Activated T-cell treated with anti-CD3 and anti-CD28 coated beads, Interleukin-2, amount 50 U/mL, for 24 hours (primary cell): ENCODE data around the gene TMEM208.

ENCODE experiments used
- DNase-seq: peaks from one replicate; pipeline ENCODE4 v3.0.0-alpha.2; 2020
- H3K27ac Mint-ChIP-seq: 2 replicates; pipeline ENCODE4 v1.8.0; 2020; ENCODE audit warnings: mild to moderate bottlenecking, mixed read lengths
- H3K27me3 Mint-ChIP-seq: 2 replicates; pipeline ENCODE4 v1.8.0; 2020; ENCODE audit warnings: mixed read lengths
- H3K36me3 Mint-ChIP-seq: 2 replicates; pipeline ENCODE4 v1.8.0; 2020; ENCODE audit warnings: low read depth, mixed read lengths
- H3K4me1 Mint-ChIP-seq: 2 replicates; pipeline ENCODE4 v1.8.0; 2020; ENCODE audit warnings: low read depth, mixed read lengths
- H3K4me3 Mint-ChIP-seq: 2 replicates; pipeline ENCODE4 v1.8.0; 2020; ENCODE audit warnings: mild to moderate bottlenecking, moderate library complexity, mixed read lengths
- H3K9me3 Mint-ChIP-seq: 2 replicates; pipeline ENCODE4 v1.8.0; 2020; ENCODE audit warnings: mixed read lengths

The TMEM208 gene

DNA sequence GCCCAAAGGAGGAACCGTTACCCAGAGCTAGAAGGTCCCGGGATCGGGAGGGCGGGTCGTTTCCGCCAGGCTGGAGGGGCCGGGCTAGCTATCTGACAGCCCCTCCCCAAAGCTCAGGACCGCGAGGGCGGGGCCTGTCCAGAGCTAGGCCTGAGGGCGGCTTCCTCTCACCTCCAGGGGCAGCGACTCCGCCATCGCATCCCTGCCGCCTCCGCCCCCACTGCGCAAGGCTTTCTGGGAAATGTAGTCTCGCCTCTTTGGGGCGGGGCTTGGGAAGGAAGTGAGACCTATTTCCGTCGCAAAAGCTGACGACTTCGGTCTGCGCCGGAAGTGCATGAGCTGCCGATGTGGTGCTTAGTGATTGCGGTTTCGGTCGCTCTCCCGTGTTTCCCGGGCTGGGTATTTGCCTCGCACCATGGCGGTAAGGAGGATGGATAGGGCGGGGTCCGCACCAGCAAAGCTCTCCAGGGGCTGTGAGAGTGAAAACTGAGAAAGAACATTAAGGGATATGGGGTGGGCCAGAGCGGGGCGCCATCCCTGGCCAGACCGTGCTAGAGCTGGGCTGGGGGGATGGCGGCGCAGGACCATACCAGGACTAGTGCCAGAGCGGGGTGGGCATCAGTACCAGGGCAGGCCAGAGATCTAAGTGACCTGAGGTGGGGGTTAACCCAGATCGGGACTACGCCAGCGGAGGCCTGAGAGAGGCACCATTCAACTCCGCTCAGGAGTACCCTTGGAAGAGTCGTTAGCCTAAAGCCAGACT, at the start of gene TMEM208:
TSS of gene TMEM208 (plus strand) at position 327 of the 763 bp plus-strand sequence. CDS start at position 416, 89 bp downstream.
- peak within 1 kb of the TSS; percentile 98 for H3K4me3 Mint-ChIP-seq
- peaks cover 55% of the 10 kb centered on the region for H3K4me1 Mint-ChIP-seq
- no peaks in the 10 kb centered on the region for H3K27me3 Mint-ChIP-seq
- peak; percentile 99 for DNase-seq
- no peaks in the 10 kb centered on the region for H3K9me3 Mint-ChIP-seq
- peaks cover 54% of the 10 kb centered on the region for H3K36me3 Mint-ChIP-seq
- peak within 1 kb of the TSS; percentile 99 for H3K27ac Mint-ChIP-seq

DNA sequence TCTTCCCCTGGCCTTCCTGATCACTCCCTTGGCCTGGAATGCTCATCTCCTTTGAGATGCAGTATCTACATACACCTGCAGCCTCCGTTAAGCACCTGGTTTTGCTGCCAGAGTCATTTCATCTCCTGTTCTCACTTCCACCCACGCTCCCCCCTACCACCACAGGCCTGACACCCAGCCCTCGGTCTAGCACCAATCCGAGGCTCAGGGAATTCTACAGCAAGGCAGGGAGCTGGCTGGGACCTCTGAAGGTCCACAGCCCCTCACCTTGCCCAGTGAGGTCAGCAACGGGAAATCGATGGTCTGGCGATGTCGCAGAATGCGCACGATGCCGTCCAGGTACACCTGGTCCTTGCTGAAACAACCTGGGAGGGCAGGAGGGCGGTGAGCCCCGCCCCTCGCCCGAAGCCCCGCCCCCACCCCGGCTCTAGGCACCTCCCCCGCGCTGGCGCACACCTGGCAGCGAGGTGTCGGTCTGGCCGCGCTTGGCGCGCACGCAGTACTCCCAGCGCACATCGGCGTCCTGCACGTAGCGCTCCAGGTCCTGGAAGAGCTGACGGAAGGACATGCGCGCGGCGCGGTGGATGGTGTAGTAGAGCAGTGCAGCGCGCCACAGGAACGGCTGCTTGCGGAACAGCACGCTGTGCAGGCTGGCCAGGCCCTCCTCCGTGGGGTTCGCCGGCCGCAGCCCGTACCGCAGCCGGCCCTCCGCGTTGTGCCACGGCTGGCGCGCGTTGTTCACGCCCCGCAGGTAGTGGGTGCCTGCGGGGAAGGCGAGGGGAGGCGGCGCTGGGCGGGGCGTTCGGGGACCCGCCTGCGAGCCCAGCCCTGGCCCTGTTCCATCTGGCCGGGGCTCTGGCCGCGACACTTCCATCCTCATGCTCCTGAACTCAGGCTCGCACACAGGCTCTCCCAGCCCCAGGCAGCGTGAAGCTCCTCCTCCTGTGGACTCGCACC, 48.9 kb upstream of the TMEM208 start:
- peaks cover 27% of the 10 kb centered on the region for H3K4me1 Mint-ChIP-seq
- no peak overlapping the region for H3K27ac Mint-ChIP-seq
- no peaks in the 10 kb centered on the region for H3K36me3 Mint-ChIP-seq
- DNase-seq, result peak; percentile 66
- no peaks in the 10 kb centered on the region for H3K9me3 Mint-ChIP-seq
- peak overlapping the region; percentile 37 for H3K4me3 Mint-ChIP-seq
- peaks cover 52% of the 10 kb centered on the region for H3K27me3 Mint-ChIP-seq

DNA sequence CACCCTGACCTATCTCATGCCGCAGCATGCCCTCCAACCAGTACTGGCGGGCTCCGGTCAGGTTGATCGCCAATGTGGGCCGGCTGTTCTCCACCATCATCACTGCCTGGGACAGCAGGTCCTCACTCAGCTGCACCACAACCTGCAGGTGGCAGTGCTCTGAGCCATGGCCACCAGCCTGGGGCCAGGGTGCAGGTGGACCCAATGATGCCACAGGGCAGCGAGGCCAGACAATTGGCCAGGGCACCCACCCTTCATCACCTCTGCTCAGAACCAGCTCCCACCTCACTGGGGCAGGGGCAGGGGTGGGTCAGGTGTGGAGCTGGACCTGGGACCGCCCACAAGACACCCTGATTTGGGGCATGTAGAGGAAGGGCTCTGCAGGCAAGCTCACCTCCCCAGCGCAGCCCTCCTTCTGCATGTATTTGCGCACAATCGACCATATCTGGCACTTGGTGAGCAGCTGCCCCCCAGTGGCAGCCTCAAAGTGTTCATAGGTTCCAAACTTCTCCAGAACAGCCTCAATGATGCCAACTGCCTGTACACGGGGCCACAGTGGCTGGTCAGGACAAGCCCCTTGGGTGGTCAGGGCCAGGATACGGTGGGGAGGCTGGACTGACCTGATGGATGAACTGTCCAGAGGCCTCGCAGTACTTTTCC, 47.4 kb upstream of the TMEM208 start:
- H3K27ac Mint-ChIP-seq, result no peak overlapping the region
- H3K27me3 Mint-ChIP-seq, result peaks cover 41% of the 10 kb centered on the region
- DNase-seq, result no peak
- peaks cover 16% of the 10 kb centered on the region for H3K4me1 Mint-ChIP-seq
- no peak overlapping the region for H3K4me3 Mint-ChIP-seq
- H3K9me3 Mint-ChIP-seq, result no peaks in the 10 kb centered on the region
- H3K36me3 Mint-ChIP-seq, result no peaks in the 10 kb centered on the region

DNA sequence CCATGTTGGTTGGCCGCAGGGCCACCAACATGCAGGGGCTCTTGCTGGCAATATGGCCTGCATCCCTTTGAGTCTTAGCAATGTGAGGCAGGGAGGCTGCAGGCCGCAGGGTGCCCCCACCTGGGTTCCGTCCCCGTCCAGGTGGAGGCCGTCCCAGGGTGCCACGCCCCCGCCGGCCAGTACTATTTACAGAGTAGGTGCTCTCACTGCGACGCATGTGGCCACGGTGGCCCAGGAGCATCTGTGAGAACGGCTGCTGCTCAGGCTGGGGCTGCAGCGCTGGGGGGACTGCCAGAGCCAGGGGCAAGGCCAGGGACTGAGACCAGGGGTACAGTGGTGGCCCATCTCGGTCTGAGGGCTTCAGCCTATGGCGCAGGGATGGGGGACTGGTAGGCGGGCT, 46.8 kb upstream of the TMEM208 start:
- Mint-ChIP-seq H3K4me1 (peaks cover 22% of the 10 kb centered on the region), H3K27ac (no peak overlapping the region), H3K4me3 (no peak overlapping the region), H3K9me3 (no peaks in the 10 kb centered on the region), H3K27me3 (peaks cover 45% of the 10 kb centered on the region), H3K36me3 (no peaks in the 10 kb centered on the region)
- no peak for DNase-seq

DNA sequence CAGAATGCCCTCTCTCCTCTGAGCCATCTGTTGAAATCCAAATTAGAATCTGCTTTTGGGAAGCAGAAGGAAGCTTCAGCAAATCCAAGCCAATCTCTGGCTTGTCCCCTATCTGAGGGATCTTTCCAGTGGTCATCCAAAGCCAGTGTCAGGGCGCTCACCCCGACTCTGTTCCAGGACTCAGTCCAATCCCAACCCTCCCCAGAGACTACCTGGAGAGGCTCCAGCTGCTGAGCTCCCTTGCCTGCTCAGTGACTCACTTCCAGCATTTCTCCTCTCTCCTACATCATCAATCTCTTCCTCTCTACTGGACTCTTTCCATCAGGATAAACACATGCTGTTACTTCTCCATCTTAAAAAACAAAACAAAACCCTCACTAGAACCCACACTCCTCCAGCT, 45.6 kb upstream of the TMEM208 start:
- no peak overlapping the region for H3K4me3 Mint-ChIP-seq
- no peaks in the 10 kb centered on the region for H3K9me3 Mint-ChIP-seq
- H3K4me1 Mint-ChIP-seq, result peaks cover 28% of the 10 kb centered on the region
- no peak for DNase-seq
- no peak overlapping the region for H3K27ac Mint-ChIP-seq
- no peaks in the 10 kb centered on the region for H3K36me3 Mint-ChIP-seq
- peaks cover 38% of the 10 kb centered on the region for H3K27me3 Mint-ChIP-seq

DNA sequence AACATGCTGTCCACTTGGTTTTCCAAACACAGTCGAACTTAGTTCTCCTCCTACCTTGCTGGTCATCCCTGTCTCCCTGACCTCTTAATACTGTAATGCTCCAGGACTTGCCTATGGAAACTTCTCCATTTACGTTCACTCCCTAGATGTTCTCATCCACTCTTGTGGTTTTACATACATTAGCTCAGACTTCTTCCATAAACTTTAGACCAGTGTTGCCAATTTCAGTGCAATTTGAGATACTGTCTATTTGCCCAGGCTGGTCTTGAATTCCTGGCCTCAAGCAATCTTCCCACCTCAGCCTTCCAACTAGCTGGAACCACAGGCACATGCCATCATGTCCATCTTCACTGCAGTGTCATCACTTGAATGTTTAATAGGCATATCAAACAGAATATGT, 44.6 kb upstream of the TMEM208 start:
- H3K27ac Mint-ChIP-seq, result no peak overlapping the region
- H3K36me3 Mint-ChIP-seq, result no peaks in the 10 kb centered on the region
- H3K4me1 Mint-ChIP-seq, result peaks cover 28% of the 10 kb centered on the region
- DNase-seq, result no peak
- peaks cover 38% of the 10 kb centered on the region for H3K27me3 Mint-ChIP-seq
- no peak overlapping the region for H3K4me3 Mint-ChIP-seq
- no peaks in the 10 kb centered on the region for H3K9me3 Mint-ChIP-seq

DNA sequence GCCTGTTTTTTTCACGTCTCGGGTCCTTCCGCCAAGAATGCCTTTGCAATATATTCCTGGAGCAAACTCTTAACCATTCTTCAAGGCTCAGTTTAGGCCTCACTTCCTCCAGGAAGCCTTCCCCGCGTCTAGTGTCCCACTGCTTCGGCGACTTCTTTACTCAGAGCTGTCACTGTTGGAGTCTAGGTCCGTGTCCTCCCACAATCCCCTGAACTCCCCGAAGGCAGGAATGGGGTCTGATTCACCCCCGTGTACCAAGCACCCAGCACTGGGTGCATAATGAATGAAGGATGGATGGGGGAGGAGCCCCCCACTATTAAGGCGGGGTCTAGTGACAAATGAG, 43.7 kb upstream of the TMEM208 start:
- Mint-ChIP-seq H3K4me1 (peaks cover 20% of the 10 kb centered on the region), H3K36me3 (no peaks in the 10 kb centered on the region), H3K27me3 (peaks cover 29% of the 10 kb centered on the region), H3K9me3 (no peaks in the 10 kb centered on the region), H3K27ac (no peak overlapping the region), H3K4me3 (no peak overlapping the region)
- no peak for DNase-seq

DNA sequence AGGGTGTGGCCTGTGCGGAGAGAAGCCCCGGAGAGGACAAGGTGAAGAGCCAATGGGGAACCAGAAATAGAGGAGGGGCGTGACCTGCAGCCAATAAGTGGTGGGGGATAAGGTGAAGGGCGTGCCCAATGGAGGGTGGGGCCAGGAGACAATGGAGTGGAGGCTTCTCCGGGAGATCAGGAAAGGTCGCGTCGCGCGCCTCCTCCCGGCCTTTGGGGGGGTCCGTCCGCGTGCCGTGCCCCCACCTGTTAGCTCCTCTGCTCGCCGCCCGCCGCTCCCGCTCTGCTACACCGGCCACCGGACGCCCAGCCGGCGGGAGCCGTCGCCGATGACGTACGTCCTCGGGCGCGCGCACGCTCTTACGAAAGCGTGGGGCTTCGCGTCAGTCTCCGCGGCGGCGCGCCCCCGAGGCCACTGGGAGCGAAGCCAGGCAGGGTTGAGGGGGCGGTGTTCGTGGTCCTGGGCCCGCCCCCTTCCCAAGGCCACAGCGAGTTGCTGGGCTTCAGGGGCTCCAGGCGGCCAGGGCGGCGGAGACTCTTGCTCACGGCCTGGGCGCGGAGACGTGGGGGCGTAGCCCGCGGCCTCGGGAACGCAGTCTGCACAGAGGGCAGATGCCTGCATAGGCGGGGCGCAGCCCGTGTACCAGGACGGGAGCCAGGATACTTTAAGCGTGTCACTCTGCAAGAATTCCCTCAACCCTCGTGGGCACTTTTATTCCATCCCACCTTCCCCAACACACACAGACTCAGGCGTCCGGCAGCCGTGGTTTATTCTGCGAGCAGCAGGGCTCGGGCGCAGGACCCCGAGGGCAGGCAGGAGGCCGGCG, 43.1 kb upstream of the TMEM208 start, which contains the start of gene MATCAP1:
TSS of gene MATCAP1 (minus strand) at position 337 of the 826 bp plus-strand sequence. CDS start 3,353 bp downstream, outside the sequence.
- DNase-seq, result peak; percentile 94

DNA sequence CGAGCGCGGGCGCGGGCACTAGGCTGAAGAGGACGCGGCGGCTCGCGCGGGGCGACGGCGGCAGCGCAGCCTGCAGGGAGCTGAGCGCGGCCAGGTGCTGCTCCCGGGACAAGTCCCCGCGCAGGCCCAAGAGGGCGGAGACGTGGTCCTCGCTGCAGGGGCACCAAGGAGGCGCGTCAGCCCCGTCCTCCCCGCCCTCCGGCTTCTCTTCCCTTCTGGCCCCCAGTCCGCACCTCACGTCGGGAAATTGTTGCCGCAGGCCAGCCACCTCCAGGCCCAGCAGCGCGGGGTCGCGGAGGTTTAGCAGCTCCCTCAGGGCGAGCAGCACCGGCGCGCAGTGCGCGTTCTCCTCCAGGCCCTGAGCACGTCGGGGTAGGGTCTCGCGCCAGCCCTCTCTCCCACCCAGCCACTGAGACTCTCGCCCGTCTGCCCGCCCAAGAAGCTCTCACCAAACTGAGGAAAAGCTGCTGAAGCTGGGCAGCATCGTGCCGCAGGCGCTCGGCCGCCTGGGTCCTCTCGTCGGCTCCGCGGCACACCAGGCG, 42.4 kb upstream of the TMEM208 start:
- no peak overlapping the region for H3K27ac Mint-ChIP-seq
- H3K36me3 Mint-ChIP-seq, result no peaks in the 10 kb centered on the region
- DNase-seq, result no peak
- H3K4me1 Mint-ChIP-seq, result peaks cover 15% of the 10 kb centered on the region
- H3K4me3 Mint-ChIP-seq, result no peak overlapping the region
- H3K27me3 Mint-ChIP-seq, result peaks cover 19% of the 10 kb centered on the region
- H3K9me3 Mint-ChIP-seq, result no peaks in the 10 kb centered on the region

More for the DNA sequence above, 43.1 kb upstream of the TMEM208 start, which contains the start of gene MATCAP1:
- H3K4me1 Mint-ChIP-seq, result peaks cover 16% of the 10 kb centered on the region
- H3K9me3 Mint-ChIP-seq, result no peaks in the 10 kb centered on the region
- H3K36me3 Mint-ChIP-seq, result no peaks in the 10 kb centered on the region
- H3K27ac Mint-ChIP-seq, result no peak within 1 kb of the TSS
- no peak within 1 kb of the TSS for H3K4me3 Mint-ChIP-seq
- H3K27me3 Mint-ChIP-seq, result peaks cover 25% of the 10 kb centered on the region

DNA sequence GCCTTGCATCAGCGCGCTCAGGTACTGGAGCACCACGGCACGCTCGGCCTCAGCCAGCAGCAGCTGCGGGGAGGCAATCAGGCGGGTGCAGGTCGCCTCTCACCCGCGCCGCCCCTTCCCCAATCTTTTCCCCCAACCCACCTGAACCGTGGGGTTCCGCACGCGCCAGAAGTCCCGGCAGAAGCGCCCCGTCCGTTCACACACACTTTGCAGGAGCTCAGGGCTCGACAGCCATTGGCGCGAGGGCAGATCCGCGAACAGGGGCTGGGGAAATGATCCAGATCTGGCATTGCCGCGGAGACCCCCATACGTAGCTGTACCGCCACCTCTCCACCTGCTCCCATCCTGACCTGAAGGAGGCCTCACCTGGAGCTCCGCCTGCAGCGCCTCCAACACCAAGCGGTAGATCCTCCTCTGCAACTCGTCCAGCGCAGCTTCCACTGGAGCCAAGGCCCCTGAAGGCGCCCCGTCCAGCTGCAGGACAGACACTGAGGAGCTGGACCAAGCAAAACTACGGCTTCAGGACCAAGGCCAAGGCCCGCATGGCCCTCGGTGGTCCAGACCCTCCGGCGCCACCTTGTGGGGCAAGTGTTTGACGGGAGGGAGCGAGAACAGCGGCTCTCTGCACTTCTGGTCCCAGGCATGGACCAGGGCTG, 41.8 kb upstream of the TMEM208 start:
- Mint-ChIP-seq H3K4me3 (peak overlapping the region; percentile 71), H3K9me3 (no peaks in the 10 kb centered on the region), H3K27me3 (peaks cover 19% of the 10 kb centered on the region), H3K4me1 (peaks cover 15% of the 10 kb centered on the region), H3K27ac (no peak overlapping the region), H3K36me3 (no peaks in the 10 kb centered on the region)
- DNase-seq, result peak; percentile 91

DNA sequence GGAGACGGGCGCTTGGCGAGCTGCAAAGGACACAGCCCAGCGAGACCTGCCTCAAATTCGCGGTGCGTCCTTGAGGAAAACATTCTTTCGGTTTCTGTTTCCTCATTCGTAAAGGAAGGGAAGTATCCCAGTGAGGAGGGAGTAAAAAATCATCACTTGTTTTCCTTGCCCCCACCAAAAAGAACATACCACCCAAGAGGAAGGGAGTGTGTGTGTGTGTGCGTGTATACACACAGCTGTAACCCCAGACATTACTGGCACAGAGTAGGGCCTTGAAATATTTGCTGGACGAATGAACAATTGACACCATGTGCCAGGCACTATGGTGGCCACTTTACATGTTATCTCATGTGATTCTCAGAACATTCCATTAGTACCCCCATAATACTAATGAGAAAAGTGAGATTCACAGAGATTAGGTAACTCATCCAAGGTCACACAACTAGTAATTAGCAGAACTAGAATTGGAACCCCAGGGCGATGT, 41.2 kb upstream of the TMEM208 start:
- Mint-ChIP-seq H3K27ac (no peak overlapping the region), H3K27me3 (peaks cover 19% of the 10 kb centered on the region), H3K4me3 (no peak overlapping the region), H3K4me1 (peaks cover 15% of the 10 kb centered on the region), H3K36me3 (no peaks in the 10 kb centered on the region), H3K9me3 (no peaks in the 10 kb centered on the region)
- DNase-seq, result no peak

DNA sequence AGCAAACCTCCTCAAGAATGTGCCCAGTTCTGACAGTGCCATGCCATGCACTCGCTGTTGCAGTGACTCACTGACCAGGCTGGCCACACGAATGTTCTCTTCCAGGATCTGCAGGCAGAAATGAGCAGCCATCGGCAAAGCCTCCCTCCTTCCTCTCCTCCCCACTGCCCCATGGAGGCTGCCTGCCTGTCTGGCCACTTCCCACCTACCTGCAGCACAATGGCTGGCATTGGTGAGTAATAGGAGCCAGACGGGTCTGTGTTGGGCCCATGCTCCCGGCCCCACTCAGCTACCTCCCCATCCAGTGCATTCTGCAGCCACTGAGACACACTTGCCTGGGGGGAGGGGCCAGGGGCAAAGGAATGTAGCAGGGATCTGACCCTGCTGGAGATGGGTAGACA, 40.4 kb upstream of the TMEM208 start:
- H3K9me3 Mint-ChIP-seq, result no peaks in the 10 kb centered on the region
- H3K36me3 Mint-ChIP-seq, result no peaks in the 10 kb centered on the region
- H3K27me3 Mint-ChIP-seq, result peaks cover 19% of the 10 kb centered on the region
- H3K4me3 Mint-ChIP-seq, result no peak overlapping the region
- no peak overlapping the region for H3K27ac Mint-ChIP-seq
- DNase-seq, result no peak
- H3K4me1 Mint-ChIP-seq, result peaks cover 20% of the 10 kb centered on the region
